Thyroid gland (tissue), 4 donors: ENCODE measurements around the gene SESN3. TPM values are rescaled to one million over a fixed set of nuclear protein-coding genes. Genes with fewer than 3 reads are reported as not detected.

Experiments
- DNase-seq, 2 donors: peaks; one replicate each; pipeline ENCODE4 v3.0.0-alpha.2; 2019
- H3K27ac ChIP-seq, 3 donors: fragments of 200-600 bp; sonication (generic); 1 replicate in 2 of 3; 2 replicates in 1 of 3; pipeline ENCODE4 v1.5.1; 2016 to 2019; ENCODE audit warnings: mild to moderate bottlenecking in 1 of 3, moderate library complexity in 1 of 3
- H3K27me3 ChIP-seq: fragments of 200-600 bp; sonication (generic); one replicate; pipeline ENCODE4 v1.5.1; 2019
- H3K36me3 ChIP-seq, 2 donors: fragments of 200-600 bp; sonication (generic); one replicate each; pipeline ENCODE4 v1.5.1; 2016 to 2019
- H3K4me1 ChIP-seq, 2 donors: fragments of 200-600 bp; sonication (generic); one replicate each; pipeline ENCODE4 v1.5.1; 2017 to 2019
- H3K4me3 ChIP-seq, 3 donors: fragments of 200-600 bp; sonication (generic); replicated peaks in 1 of 3; 1 replicate in 2 of 3; 2 replicates in 1 of 3; pipeline ENCODE4 v1.5.1; 2016; ENCODE audit warnings: mild to moderate bottlenecking in 1 of 3
- H3K9me3 ChIP-seq: fragments of 200-600 bp; sonication (generic); one replicate; pipeline ENCODE4 v1.5.1; 2017
- POLR2A ChIP-seq, 2 donors: fragments of 450-650 bp; IDR thresholded peaks; one replicate each; pipeline ENCODE4 v1.6.1; 2017; ENCODE audit warnings: antibody characterized with exemption in 2 of 2, mild to moderate bottlenecking in 2 of 2, moderate library complexity in 1 of 2
- WGBS, 2 donors: methylation state at CpG; one replicate each; pipeline ENCODE4 v1.1.5; 2017; 5-methylcytosine and 5-hydroxymethylcytosine counted together
- intact Hi-C: fragments of 100-400 bp; cut with DNase I; formaldehyde crosslinking; loops from one replicate; pipeline ENCODE4 v1.15.1; 2023
- total RNA-seq, 4 donors: library from RNA; depleted of rRNA; stranded (reverse); fragments of >200 nt; gene quantifications; one replicate each; pipeline ENCODE4 v1.2.3, GENCODE V29; 2016
- TF ChIP-seq, protein P1 (sequence below), 6 experiments: fragments of 200-600 bp in 3 of 6; fragments of 450-650 bp in 3 of 6; sonication (generic) in 3 of 6; IDR thresholded peaks; one replicate each; pipeline ENCODE4 v1.5.1; 2016 to 2019; ENCODE audit warnings: antibody characterized with exemption in 6 of 6, mild to moderate bottlenecking in 2 of 6, inconsistent platforms in 1 of 6, moderate library complexity in 1 of 6

SESN3 gene
- total RNA-seq, 4 donors from 2014 or later: 54.3 to 82.2 (median 71.8) TPM

DNA sequence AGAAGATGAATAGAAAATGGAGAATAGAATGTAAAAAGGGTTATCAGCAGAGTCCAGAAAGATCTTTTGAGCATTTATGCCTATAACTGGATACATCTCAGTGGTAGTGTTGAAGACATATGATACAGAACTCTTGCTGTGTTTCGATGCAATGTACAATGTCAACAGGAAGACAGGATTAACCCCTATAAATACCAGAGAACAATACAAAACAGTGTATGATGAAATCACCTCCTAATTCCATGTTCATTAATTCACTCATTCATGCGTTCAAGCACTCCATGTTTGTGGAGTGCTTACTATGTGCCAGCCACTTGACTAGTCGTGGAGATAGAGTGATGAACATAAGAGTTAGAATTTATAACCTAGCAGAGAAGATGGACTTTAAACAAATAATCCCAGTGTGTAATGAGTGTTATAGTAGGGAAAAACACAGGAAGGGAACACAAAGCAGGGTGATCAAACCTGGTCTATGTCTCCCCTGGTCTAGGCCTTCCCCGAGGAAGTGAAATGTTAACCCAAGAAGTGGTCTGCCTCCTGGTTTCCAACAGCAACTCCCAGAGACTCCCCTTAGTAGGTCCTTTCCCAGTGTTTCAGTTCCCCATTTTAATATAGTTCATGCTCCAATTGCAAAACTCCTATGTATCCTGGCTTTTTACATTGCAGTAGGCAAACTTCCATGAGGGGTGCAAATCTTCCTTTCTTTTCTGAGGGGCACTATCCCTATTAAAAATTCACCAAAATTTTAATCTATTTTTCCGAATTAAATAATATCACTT is 9.1 kb upstream of the SESN3 start:
- Histone ChIP-seq H3K27me3 (no peaks in the 10 kb centered on the region), H3K9me3 (no peaks in the 10 kb centered on the region), H3K36me3 (no peaks in the 10 kb centered on the region), H3K4me1 (peaks cover 0 to 3% of the 10 kb centered on the region in 2 donors), H3K4me3 (no peak overlapping the region), H3K27ac (no peak overlapping the region)
- 77 to 84% methylated on average over 5 of the region's 5 CpGs for WGBS, 2 donors
- TF ChIP-seq, protein P1, sequence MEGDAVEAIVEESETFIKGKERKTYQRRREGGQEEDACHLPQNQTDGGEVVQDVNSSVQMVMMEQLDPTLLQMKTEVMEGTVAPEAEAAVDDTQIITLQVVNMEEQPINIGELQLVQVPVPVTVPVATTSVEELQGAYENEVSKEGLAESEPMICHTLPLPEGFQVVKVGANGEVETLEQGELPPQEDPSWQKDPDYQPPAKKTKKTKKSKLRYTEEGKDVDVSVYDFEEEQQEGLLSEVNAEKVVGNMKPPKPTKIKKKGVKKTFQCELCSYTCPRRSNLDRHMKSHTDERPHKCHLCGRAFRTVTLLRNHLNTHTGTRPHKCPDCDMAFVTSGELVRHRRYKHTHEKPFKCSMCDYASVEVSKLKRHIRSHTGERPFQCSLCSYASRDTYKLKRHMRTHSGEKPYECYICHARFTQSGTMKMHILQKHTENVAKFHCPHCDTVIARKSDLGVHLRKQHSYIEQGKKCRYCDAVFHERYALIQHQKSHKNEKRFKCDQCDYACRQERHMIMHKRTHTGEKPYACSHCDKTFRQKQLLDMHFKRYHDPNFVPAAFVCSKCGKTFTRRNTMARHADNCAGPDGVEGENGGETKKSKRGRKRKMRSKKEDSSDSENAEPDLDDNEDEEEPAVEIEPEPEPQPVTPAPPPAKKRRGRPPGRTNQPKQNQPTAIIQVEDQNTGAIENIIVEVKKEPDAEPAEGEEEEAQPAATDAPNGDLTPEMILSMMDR (IDR thresholded peaks at IDR 0.05): no peak
- TF ChIP-seq POLR2A (IDR thresholded peaks at IDR 0.05): no peak
- no peak for DNase-seq
- intact Hi-C loops: no loop called here

DNA sequence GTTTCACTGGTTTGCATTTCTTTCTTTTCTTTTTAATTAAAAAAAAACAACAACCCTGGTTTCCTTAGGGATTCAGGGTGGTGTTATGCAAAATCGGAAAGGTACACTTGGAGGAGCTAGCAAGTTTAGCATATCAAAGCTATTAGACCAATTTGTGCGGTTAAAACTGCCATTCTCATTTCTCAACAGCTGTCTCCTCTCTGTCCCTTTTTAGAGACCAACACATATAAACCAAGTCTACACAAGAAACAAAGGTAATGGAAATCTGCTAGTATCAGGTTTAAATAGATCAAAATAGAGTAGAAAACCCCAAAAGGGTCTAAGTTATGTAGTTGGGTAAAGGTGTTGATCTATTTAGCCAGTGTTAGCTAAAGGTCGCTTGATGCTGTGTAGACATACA is 1.7 kb upstream of the SESN3 start:
- no peaks in the 10 kb centered on the region for H3K9me3 ChIP-seq
- intact Hi-C loops: no loop called here
- DNase-seq: no peak
- TF ChIP-seq POLR2A (IDR thresholded peaks at IDR 0.05): no peak
- TF ChIP-seq, protein P1 (IDR thresholded peaks at IDR 0.05): no peak
- 75 to 77% methylated on average over 3 of the region's 3 CpGs for WGBS, 2 donors
- H3K36me3 ChIP-seq: no peaks in the 10 kb centered on the region
- peak overlapping the region; percentile 82 to 97 (median 86) for H3K27ac ChIP-seq
- no peaks in the 10 kb centered on the region for H3K27me3 ChIP-seq
- H3K4me3 ChIP-seq: peak overlapping the region in 1 of 3 donors; percentile 65
- peaks cover 6 to 21% of the 10 kb centered on the region in 2 donors for H3K4me1 ChIP-seq

DNA sequence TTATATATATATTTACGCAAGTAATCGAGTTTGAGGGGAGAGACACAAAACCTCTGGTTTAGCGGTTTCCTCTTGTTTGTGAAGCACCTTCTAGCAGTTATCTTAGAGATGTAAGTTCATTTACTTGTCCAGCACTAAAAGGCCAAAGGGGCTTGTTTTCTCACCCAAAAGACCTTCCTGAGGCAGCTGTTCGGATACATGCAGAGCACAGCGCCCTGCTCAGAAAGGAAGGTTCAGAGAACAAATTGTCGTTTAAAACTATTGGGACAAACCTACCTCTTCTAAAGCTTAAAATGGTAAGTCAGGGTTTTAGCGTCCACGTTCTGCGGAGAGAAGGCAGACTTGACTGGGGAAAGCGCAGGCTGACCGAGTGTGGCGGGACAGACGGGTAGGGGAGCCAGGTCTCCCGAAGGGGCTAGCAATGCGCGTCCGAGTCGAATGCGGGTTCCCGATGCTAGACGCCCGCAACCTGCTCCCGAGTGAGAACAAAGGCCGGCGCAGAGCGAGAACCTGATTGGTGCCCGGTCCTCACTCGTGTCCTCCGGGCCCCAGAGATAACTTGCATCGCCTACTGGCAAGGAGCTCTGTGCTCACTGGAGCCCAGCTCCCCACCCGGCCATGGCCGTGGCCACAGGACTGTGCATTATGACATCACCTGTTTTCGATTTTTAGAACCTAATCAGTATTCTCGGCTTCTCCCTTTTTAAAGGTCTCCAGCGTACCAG is 1.0 kb upstream of the SESN3 start:
- WGBS, 2 donors: 9 to 11% methylated on average over 30 to 34 of the region's 35 CpGs
- peak in 1 of 2 donors; percentile 47 for TF ChIP-seq POLR2A (IDR thresholded peaks at IDR 0.05)
- TF ChIP-seq, protein P1 (IDR thresholded peaks at IDR 0.05): no peak
- DNase-seq: peak; percentile 63 to 65
- H3K36me3 ChIP-seq: no peaks in the 10 kb centered on the region
- no peaks in the 10 kb centered on the region for H3K9me3 ChIP-seq
- peak overlapping the region; percentile 82 to 97 (median 86) for H3K27ac ChIP-seq
- H3K27me3 ChIP-seq: no peaks in the 10 kb centered on the region
- peak overlapping the region; percentile 14 to 65 (median 22) for H3K4me3 ChIP-seq
- H3K4me1 ChIP-seq: peaks cover 6 to 21% of the 10 kb centered on the region in 2 donors
- intact Hi-C loops: no loop called here

DNA sequence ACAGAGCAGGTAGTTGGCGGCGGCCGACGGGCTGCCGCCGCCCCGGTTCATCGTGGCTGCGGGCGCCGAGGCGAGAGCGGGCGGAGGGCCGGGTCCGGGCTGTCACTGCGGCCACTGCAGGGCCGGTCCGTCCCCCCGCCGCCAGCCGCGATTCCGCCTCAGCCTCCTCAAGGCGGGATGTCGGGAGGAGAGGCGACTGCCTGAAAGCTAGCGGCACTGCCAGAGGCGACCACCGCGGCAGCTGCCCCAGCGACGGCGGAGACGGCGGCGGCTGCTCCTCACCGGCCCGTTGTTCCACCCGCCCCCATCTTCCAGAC is 234 bp downstream of the SESN3 start:
- DNase-seq: no peak
- H3K27me3 ChIP-seq: no peaks in the 10 kb centered on the region
- H3K4me1 ChIP-seq: peaks cover 8 to 21% of the 10 kb centered on the region in 2 donors
- H3K36me3 ChIP-seq: no peaks in the 10 kb centered on the region
- intact Hi-C loops: no loop called here
- H3K27ac ChIP-seq: peak overlapping the region; percentile 79 to 95 (median 86)
- H3K4me3 ChIP-seq: peak overlapping the region; percentile 23 to 88 (median 73)
- no peaks in the 10 kb centered on the region for H3K9me3 ChIP-seq
- TF ChIP-seq, protein P1 (IDR thresholded peaks at IDR 0.05): no peak
- no peak for TF ChIP-seq POLR2A (IDR thresholded peaks at IDR 0.05)
- no CpG with 5 or more reads among the region's 40 CpGs for WGBS, 2 donors
